IgD-negative memory B cell (primary cell): ENCODE data around the gene CCDC33. TPM values are rescaled to one million over a fixed set of nuclear protein-coding genes. Genes with fewer than 3 reads are reported as not detected.

ENCODE experiments used
- H3K27ac Mint-ChIP-seq, 3 donors: one replicate each; pipeline ENCODE4 v1.8.0; 2020 to 2022; ENCODE audit warnings: mild to moderate bottlenecking in 3 of 3, mixed read lengths in 3 of 3, moderate library complexity in 1 of 3
- H3K27me3 Mint-ChIP-seq: one replicate; pipeline ENCODE4 v1.8.0; 2021; ENCODE audit warnings: mixed read lengths
- H3K36me3 Mint-ChIP-seq: one replicate; pipeline ENCODE4 v1.8.0; 2020; ENCODE audit warnings: mild to moderate bottlenecking, mixed read lengths
- H3K4me1 Mint-ChIP-seq, 3 donors: one replicate each; pipeline ENCODE4 v1.8.0; 2020 to 2022; ENCODE audit warnings: mixed read lengths in 3 of 3, mild to moderate bottlenecking in 1 of 3
- H3K4me3 Mint-ChIP-seq, 4 donors: one replicate each; pipeline ENCODE4 v1.8.0; 2020 to 2022; ENCODE audit warnings: mild to moderate bottlenecking in 4 of 4, mixed read lengths in 4 of 4, moderate library complexity in 3 of 4
- H3K9me3 Mint-ChIP-seq, 3 donors: one replicate each; pipeline ENCODE4 v1.8.0; 2020 to 2021; ENCODE audit warnings: mixed read lengths in 3 of 3, mild to moderate bottlenecking in 1 of 3
- polyA plus RNA-seq: library from polyadenylated mRNA; unstranded; fragments of 300-500 nt; fragmentation: Illumina TruSeq; gene quantifications from one replicate; pipeline ENCODE4 v1.2.3, GENCODE V29; 2021

CCDC33 gene
- polyA plus RNA-seq, 1 donor from 2014 or later = not detected

DNA sequence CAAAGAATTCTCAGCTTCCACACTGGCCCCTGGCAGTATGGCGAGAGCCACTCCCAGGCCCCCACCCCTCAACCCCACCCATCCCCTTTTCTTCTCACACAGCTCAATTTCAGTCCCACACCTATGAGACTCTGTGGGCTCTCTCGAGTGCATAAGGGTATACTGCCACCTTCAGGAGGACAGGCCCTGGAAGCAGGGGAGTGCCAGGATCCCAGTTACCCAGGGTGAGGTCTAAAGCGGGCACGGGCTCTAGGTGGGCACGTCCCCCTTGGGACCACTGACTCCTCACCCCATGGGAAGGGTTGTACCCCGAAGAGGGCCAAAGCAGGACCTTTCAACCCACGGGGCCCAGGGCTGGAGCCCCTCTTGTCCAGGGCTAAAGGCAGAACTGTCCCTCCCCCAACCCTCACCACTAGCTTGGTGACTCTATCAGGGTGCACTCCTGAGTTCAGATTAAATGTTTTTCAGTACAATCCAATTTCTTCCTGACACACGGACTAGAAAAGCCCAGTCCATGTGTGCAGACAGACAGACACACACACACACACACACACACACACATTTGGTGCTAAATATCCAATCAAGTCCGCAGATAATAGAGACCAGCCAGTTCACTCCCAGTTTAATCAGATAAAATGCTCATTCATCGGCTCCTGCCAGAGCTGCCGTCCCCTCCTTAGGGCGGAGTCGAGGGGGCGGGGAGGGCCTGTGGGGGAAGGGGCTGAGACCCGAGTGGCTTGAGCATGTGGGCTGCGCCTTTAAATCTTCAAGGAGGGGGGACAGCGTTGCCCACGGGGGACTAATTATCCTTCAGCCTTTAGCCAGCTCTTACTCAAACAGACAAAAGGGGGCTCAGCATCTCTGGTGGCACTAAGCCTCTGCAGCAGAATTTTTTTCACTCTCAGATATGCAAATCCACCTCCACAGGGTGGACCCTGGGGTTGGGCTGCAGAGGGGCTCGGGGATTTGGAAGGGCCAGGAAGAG lies 72.0 kb downstream of the CCDC33 start:
- Mint-ChIP-seq H3K27me3 (peaks cover 19% of the 10 kb centered on the region), H3K27ac (no peak overlapping the region), H3K36me3 (no peaks in the 10 kb centered on the region), H3K4me1 (peaks cover 0 to 2% (median 0%) of the 10 kb centered on the region in 3 donors), H3K4me3 (no peak overlapping the region), H3K9me3 (no peaks in the 10 kb centered on the region)

- H3K27me3 Mint-ChIP-seq = peaks cover 8% of the 10 kb centered on the region
- no peak overlapping the region for H3K4me3 Mint-ChIP-seq
- peaks cover 0 to 15% (median 5%) of the 10 kb centered on the region in 3 donors for H3K4me1 Mint-ChIP-seq
- H3K9me3 Mint-ChIP-seq = no peaks in the 10 kb centered on the region
- H3K27ac Mint-ChIP-seq = no peak overlapping the region
- H3K36me3 Mint-ChIP-seq = peaks cover 2% of the 10 kb centered on the region
Observed at GRCh38 chr15:74311734-74312444, 75.8 kb downstream of the CCDC33 start.

- Mint-ChIP-seq H3K4me1 (peaks cover 0 to 19% (median 9%) of the 10 kb centered on the region in 3 donors), H3K9me3 (no peaks in the 10 kb centered on the region), H3K36me3 (peaks cover 2% of the 10 kb centered on the region), H3K4me3 (no peak overlapping the region), H3K27ac (no peak overlapping the region), H3K27me3 (peaks cover 4% of the 10 kb centered on the region)
Observed at GRCh38 chr15:74312445-74313007, 76.4 kb downstream of the CCDC33 start.

DNA sequence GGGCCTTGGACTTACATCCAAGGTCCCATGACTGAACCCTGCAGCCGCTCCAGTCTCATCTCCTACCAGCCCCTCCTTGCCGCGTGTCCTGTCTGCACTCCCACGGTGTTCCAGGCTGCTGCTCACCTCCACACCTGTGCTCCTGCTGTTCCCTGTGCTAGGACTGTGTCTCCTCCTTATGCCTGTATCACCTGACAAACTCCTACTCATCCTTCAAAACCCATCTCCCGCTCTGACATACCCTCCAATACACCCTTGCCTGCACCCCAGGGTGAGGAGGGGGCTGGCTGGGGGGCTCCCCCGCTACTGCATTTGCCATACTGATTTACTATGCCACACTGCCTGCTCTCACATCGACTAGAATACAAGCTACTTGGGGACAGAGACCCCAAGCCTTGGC lies 77.8 kb downstream of the CCDC33 start:
- no peaks in the 10 kb centered on the region for H3K9me3 Mint-ChIP-seq
- peaks cover 2% of the 10 kb centered on the region for H3K27me3 Mint-ChIP-seq
- H3K4me3 Mint-ChIP-seq = no peak overlapping the region
- peaks cover 2% of the 10 kb centered on the region for H3K36me3 Mint-ChIP-seq
- peaks cover 4 to 21% (median 20%) of the 10 kb centered on the region in 3 donors for H3K4me1 Mint-ChIP-seq
- no peak overlapping the region for H3K27ac Mint-ChIP-seq

DNA sequence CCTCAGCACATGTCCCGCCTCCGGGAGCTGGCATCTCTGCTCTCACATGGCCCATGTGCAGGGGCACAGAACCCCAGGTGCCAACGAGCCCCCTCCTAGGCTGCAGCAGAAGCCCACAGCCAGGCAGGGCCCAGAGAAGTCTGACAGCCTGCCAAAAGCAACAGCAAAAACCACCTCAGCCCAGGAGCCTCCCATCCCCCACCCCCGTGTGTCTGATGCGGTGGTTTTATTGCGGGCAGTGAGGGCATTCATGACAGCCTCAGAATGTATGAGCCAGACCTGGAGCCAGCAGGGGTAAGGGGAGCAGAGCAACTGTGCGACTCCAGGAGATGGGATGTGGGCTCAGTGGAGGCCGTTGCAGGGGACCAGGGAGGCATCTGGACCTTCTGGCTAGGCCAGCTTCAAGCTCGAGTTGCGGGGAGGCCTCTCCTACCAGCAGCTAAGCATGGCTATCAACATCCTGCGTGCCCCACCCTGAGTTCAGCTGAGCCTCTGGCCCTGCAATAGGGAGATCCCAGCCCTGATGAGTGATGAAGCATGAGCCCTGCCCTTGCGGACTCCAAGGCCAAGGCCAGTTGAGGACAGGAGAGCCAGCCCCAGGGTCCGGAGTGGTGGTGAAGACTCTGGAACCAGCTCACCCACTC lies 78.8 kb downstream of the CCDC33 start:
- Mint-ChIP-seq H3K4me1 (peaks cover 4 to 21% (median 20%) of the 10 kb centered on the region in 3 donors), H3K27ac (no peak overlapping the region), H3K36me3 (peaks cover 2% of the 10 kb centered on the region), H3K27me3 (no peaks in the 10 kb centered on the region), H3K4me3 (no peak overlapping the region), H3K9me3 (no peaks in the 10 kb centered on the region)

GRCh38 chr15:74315626-74316025 lies 79.5 kb downstream of the CCDC33 start:
- peak overlapping the region in 2 of 4 donors; percentile 75 to 90 for H3K4me3 Mint-ChIP-seq
- peaks cover 4 to 22% (median 21%) of the 10 kb centered on the region in 3 donors for H3K4me1 Mint-ChIP-seq
- no peaks in the 10 kb centered on the region for H3K9me3 Mint-ChIP-seq
- peak overlapping the region in 1 of 3 donors; percentile 8 for H3K27ac Mint-ChIP-seq
- H3K36me3 Mint-ChIP-seq = peaks cover 2% of the 10 kb centered on the region
- no peaks in the 10 kb centered on the region for H3K27me3 Mint-ChIP-seq

GRCh38 chr15:74316141-74316540 lies 80.0 kb downstream of the CCDC33 start:
- peaks cover 4 to 22% (median 21%) of the 10 kb centered on the region in 3 donors for H3K4me1 Mint-ChIP-seq
- no peaks in the 10 kb centered on the region for H3K27me3 Mint-ChIP-seq
- H3K4me3 Mint-ChIP-seq = peak overlapping the region in 2 of 4 donors; percentile 8 to 29
- H3K36me3 Mint-ChIP-seq = peaks cover 2% of the 10 kb centered on the region
- no peak overlapping the region for H3K27ac Mint-ChIP-seq
- no peaks in the 10 kb centered on the region for H3K9me3 Mint-ChIP-seq

DNA sequence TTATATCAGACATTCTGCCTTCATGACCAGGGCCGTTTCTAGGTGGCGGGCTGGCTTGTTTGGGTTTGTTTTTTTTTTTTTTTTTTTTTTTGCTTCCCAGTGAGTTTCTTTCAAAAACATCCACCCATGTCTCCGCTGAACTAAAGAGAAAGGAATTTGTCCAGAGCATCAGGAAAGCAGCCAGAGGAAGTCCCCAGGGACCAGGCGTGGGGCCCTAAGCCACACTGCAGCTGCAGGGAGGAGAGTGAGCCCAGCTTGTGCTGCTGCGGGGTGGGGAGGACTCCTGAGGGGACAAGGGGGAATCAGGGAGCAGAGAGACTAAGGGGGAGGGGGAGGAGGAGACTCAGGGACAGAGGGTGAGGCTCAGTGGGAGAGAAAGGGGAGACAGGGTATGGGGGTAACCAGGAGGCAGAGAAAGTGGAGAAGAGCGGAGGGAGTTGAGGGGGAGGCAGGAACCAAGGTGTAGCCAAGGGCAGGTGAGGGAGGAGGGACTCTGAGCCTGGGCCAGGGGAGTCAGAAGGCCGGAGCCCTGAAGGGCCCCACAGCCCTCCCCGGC lies 81.8 kb downstream of the CCDC33 start:
- Mint-ChIP-seq H3K27me3 (no peaks in the 10 kb centered on the region), H3K27ac (peak overlapping the region in 2 of 3 donors; percentile 31 to 57), H3K4me3 (no peak overlapping the region), H3K4me1 (peaks cover 4 to 22% (median 21%) of the 10 kb centered on the region in 3 donors), H3K9me3 (no peaks in the 10 kb centered on the region), H3K36me3 (peaks cover 2% of the 10 kb centered on the region)

DNA sequence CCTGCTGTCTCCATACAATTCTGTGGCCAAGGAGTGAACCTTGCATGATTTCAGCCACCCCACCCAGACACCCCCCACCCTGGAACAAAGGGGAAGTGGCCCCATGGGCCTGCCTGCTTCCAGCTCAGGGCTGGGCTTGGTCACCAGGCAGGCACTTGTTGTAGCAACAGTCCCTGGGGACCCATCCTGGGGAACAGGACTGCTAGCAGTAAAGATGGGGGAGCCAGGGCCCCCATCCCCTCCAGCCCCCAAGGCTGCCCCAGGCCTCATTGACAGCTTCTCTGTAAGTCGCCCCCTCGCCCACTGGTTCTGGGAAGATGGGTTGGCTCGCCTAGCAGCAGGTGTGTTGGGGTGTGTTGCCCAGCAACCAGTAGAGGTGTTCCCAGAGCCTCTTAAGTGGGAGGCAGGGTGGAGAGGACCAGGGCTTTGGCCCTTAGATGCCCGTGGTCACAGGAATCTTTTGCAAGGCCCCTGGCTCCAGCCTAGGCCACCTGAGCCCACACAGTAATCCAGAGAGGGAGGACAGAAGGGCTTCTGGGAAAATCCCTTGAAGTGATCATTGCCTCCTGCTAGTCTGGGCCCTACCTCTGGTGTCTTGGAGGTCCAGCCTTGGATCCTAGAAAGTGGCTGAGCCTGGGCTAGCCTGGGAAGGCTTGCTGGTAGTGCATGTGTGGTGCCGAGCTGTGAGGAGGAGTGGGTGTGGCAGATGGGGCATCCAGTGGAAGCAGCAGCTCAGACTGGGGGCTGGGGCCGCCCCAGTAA lies 82.4 kb downstream of the CCDC33 start:
- peak overlapping the region in 1 of 3 donors; percentile 29 for H3K27ac Mint-ChIP-seq
- no peaks in the 10 kb centered on the region for H3K9me3 Mint-ChIP-seq
- H3K4me1 Mint-ChIP-seq = peaks cover 4 to 22% (median 21%) of the 10 kb centered on the region in 3 donors
- H3K4me3 Mint-ChIP-seq = no peak overlapping the region
- H3K36me3 Mint-ChIP-seq = peaks cover 2% of the 10 kb centered on the region
- H3K27me3 Mint-ChIP-seq = no peaks in the 10 kb centered on the region

DNA sequence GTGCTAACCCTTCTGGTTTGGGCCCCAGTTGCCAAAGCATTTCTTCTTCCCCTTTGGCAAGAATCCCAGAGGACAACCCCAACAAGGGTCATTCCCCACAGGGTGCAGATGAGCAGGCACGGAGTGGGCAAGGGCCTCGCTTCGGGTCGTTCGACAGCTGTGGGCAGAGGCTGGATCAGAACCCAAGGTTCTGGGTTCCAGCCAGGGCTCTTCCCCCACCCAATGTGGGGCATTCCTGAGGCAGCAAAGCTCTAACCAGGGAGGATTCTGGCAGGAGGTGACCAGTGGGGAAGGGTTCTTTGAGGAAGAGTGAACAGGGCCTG lies 83.0 kb downstream of the CCDC33 start:
- no peaks in the 10 kb centered on the region for H3K36me3 Mint-ChIP-seq
- H3K4me3 Mint-ChIP-seq = peak overlapping the region in 1 of 4 donors; percentile 28
- peaks cover 4 to 22% (median 21%) of the 10 kb centered on the region in 3 donors for H3K4me1 Mint-ChIP-seq
- H3K9me3 Mint-ChIP-seq = no peaks in the 10 kb centered on the region
- H3K27me3 Mint-ChIP-seq = no peaks in the 10 kb centered on the region
- peak overlapping the region in 1 of 3 donors; percentile 29 for H3K27ac Mint-ChIP-seq

DNA sequence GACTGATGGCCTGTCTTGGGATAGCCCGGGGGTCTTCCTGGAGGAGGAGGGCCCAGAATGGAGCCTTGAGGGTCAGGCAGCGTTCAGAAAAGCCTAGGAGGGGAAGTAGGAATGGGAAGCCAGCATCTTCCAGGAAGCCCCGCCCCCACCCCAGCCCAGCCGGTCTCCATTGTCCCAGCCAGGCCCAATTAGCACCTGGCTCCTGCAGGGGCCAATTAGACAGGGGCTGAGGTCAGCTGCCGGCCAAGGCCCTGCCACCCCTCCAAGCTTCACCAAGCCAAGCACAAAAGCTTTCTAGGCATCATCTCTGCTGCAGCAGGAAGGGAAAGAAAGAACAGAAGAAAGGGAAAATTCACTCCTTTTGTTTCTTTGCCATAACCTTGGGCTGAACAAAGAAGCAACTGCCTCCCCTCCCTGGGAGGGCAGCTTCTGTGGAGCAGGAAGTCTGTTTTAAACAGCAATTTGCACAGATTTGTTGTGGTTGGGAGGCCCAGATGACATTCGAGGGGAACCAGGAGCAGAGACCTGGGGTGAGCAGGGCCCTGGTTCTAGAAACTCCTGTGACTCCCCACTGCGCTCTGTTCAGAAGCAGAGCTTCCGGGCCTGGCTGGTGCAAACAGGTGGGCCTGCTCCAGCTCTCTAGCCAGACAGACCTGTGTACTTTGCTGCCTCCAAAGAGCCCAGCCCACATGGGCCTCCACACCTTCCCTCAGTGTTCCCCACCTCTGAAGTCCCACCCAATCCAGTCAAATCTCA lies 83.6 kb downstream of the CCDC33 start:
- no peaks in the 10 kb centered on the region for H3K9me3 Mint-ChIP-seq
- H3K27ac Mint-ChIP-seq = no peak overlapping the region
- H3K4me3 Mint-ChIP-seq = no peak overlapping the region
- H3K36me3 Mint-ChIP-seq = no peaks in the 10 kb centered on the region
- H3K4me1 Mint-ChIP-seq = peaks cover 4 to 22% (median 21%) of the 10 kb centered on the region in 3 donors
- H3K27me3 Mint-ChIP-seq = no peaks in the 10 kb centered on the region

DNA sequence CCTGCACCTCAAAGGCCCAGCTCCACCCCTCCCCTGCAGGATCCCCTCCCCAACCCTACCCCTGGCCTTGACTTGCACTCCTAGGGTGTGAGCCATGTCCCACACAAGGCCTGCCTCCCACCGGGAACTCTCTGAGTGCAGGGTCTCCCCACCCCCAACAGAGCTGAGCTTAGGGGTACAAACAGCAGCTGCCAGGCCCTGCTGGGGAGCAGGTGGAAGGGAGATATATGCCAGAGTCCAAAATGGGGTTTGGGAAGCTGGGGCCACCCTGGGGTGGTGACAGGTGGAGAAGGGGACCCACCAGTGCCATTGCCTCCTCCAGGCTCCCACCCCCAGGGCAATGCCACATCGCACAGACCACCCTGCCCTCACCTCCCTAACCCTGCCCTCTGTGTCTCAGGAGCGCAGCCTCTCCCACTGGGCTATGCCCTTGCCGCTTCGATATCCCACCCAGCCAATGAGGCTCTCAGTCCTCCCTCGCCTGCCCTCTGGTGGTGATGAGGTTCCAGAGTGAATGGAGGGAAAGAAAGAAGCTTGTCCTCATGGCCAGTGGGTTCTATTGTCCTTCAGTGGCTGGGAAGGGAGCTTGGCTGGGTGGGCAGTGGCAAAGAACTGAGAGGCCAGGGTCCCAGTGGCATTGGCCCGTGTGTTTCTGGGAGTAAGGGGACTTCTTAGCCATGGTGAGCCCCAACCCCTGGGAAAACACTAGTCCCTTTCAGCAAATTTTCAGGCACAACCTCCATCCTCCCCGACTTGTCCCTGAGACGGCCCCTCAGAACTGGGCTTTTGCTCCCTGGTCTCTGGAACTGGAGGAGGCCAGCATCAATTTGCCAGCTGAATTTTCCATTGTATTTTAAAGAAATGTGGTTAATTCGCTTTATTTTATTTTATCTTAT lies 84.5 kb downstream of the CCDC33 start:
- no peaks in the 10 kb centered on the region for H3K9me3 Mint-ChIP-seq
- H3K4me3 Mint-ChIP-seq = no peak overlapping the region
- no peaks in the 10 kb centered on the region for H3K27me3 Mint-ChIP-seq
- H3K4me1 Mint-ChIP-seq = peaks cover 4 to 19% (median 15%) of the 10 kb centered on the region in 3 donors
- H3K36me3 Mint-ChIP-seq = no peaks in the 10 kb centered on the region
- no peak overlapping the region for H3K27ac Mint-ChIP-seq
